ENCODE measurements around the gene USP28.
"Not testable (repeated sequence)": the region's sequence is repeated elsewhere in the genome, so short reads cannot be mapped to it uniquely, and the experiment has no call there.

Gene USP28

DNA sequence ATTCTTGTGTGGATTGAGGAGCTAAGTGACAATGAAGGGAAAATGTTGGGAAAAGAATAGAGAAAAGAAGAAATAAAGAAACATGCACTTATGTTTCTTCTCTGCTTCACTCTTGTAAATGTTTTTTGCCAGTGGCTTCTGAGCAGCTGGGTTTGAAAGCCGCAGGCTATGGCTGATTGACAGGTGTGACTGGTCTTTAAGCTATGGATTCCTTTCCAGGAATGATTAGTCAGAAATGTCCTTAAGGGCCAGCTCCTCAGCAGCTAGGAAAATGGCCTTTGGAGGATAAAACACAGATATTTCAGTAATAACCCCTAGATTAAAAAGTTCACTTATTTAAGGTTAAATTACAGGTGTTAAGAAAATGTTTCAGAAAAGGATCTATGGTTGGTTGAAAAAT, 6.5 kb upstream of the USP28 start:
- no peak for DNase-seq

GRCh38 chr11:113880971-113881370, 5.6 kb upstream of the USP28 start:
- DNase-seq = no peak
- in situ Hi-C loops (cut with MboI; ENCODE audit: low pct_unique_long_range_greater_than_20kb, low sequenced_read_pairs) = no loop called here

More for the DNA sequence above, 6.5 kb upstream of the USP28 start:
- in situ Hi-C loops (cut with MboI; ENCODE audit: low pct_unique_long_range_greater_than_20kb, low sequenced_read_pairs) = no loop called here

DNA sequence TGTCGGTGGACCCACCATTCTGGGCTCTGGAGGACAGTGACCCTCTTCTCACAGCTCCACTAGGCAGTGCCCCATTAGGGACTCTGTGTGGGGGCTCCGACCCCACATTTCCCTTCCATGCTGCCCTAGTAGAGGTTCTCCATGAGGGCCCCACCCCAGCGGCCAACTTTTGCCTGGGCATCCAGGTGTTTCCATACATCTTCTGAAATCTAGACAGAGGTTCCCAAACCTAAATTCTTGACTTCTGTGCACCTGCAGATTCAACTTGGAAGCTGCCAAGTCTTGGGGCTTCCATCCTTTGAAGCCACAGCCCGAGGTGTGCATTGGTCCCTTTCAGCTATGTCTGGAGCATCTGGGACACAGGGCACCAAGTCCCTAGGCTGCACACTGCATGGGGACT, 4.1 kb upstream of the USP28 start:
- in situ Hi-C loops (cut with MboI; ENCODE audit: low pct_unique_long_range_greater_than_20kb, low sequenced_read_pairs); DNase-seq: not testable (repeated sequence)

- in situ Hi-C loops (cut with MboI; ENCODE audit: low pct_unique_long_range_greater_than_20kb, low sequenced_read_pairs) = no loop called here
- DNase-seq = peak; percentile 75
These were observed 2.3 kb upstream of the USP28 start for GRCh38 chr11:113877670-113878055.

DNA sequence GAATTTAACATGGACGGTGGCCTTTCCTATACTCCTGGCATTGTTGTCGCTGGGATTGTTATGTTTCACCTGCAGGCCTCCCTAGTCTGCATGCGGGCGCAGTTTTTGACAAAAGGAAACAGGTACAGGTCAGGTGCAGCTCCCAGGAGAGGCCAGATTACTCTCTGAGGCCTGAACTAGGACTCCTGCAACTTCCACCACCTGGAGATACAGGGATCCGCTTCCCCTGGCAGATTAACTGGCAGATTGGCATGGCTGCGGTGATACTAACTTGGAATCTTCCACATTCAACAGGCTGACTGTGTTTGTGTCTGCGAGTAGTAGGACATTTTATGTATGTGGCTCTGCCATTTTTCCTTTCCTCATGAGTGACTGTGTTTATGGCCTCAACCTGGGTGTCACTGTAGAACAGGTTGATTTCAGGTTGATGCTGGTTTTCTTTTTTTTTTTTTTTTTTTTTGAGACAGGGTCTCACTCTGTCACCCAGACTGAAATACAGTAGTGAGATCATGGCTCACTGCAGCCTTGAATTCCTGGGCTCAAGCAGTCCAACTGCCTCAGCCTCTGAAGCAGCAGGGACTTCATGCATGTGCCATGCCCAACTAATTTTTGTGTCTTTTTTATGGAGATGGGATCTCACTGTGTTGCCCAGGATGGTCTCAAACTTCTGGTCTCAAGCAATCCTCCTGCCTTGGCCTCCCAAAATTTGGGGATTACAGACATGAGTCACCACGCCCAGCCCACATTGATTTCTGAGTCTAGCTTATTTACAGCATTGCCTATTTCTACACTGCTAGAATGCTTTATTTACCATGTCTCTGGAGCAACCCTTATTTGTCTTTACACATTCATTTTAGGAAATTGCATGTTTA, 1.7 kb upstream of the USP28 start:
- in situ Hi-C loops (cut with MboI; ENCODE audit: low pct_unique_long_range_greater_than_20kb, low sequenced_read_pairs) = no loop called here
- no peak for DNase-seq

- in situ Hi-C loops (cut with MboI; ENCODE audit: low pct_unique_long_range_greater_than_20kb, low sequenced_read_pairs) = no loop called here
These were observed 864 bp upstream of the USP28 start for GRCh38 chr11:113876074-113876797.

DNA sequence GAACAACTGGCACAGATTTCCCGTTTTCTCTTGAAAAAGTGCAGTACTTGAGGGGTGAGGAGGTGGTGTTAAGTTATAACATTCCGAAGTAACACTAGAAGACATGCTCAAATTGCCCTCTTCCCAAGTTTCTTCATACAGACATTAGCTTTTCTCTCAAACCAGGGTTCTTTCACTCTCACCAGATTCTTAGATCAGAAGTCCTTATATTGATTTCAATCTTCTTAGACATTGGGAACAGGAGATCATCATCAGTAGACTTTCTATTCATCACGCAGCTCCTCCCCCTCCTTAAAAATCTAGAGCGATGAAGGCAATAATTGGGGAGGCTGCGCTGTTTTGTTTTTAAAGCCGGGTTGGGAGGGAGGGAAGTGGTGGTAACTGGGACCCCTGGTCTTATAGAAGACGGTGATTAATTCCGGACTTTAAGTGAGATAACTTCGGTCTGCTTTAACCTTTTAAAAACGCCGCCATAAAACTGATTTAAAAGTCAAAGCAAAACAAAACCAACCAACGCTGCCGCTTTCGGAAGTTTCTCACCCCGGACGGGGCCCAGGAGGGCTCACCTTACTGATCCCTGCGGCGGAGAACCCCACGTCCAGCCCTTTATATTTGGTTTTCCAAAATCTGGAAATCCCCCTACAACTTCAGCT, 665 bp downstream of the USP28 start:
- in situ Hi-C loops (cut with MboI; ENCODE audit: low pct_unique_long_range_greater_than_20kb, low sequenced_read_pairs) = no loop called here
- peak; percentile 40 for DNase-seq

More at GRCh38 chr11:113876074-113876797, 864 bp upstream of the USP28 start:
- peak; percentile 3 for DNase-seq

DNA sequence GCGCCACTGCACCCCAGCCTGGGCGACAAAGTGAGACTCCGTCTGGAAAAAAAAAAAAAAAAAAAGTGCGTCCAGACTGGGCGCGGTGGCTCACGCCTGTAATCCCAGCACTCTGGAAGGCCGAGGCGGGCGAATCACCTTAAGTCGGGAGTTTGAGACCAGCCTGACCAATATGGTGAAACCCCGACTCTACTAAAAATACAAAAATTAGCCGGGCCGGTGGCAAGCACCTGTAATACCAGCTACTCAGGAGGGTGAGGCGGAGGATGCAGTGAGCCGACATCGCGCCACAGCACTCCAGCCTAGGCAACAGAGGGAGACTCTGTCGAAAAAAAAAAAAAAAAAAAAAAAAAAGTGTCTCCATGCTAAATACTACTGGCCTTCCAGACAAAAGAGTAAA, 1.3 kb downstream of the USP28 start:
- in situ Hi-C loops (cut with MboI; ENCODE audit: low pct_unique_long_range_greater_than_20kb, low sequenced_read_pairs) = no loop called here
- no peak for DNase-seq

- no peak for DNase-seq
- in situ Hi-C loops (cut with MboI; ENCODE audit: low pct_unique_long_range_greater_than_20kb, low sequenced_read_pairs) = no loop called here
These were observed 2.1 kb downstream of the USP28 start for GRCh38 chr11:113873236-113873626.

GRCh38 chr11:113871336-113871735, 4.0 kb downstream of the USP28 start:
- no peak for DNase-seq
- in situ Hi-C loops (cut with MboI; ENCODE audit: low pct_unique_long_range_greater_than_20kb, low sequenced_read_pairs) = no loop called here

DNA sequence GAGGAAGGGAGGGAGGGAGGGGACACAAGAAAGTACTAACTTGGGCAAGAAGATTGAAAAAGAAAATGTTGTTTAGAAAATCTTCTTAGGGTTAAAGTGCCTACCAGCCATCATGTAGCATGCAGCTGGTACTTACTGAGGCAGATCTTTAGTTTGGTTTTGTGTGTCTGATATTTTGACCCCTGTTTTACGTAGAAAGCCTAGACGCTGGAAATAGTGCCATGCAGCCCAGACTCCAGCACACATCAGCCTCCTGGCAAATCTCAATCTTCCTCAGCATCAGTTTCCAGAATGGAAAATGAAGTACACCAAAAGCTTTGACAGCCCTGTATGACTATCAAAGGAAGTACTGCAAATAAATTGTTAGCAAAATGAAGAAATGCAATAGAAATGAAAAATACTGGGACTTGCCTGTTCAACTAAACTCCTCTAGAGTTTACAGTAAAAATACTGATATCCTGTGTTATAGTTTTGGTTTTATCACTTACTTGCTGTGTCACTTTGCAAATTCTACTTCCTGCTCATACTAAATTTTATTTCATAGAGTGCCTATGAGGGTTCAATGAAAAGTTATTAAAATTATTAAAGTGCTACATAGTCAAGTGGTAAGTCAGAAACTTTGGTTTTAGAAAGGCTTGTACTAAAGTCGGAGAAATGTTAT, 7.4 kb downstream of the USP28 start:
- in situ Hi-C loops (cut with MboI; ENCODE audit: low pct_unique_long_range_greater_than_20kb, low sequenced_read_pairs) = no loop called here
- no peak for DNase-seq

GRCh38 chr11:113865873-113866272, 9.5 kb downstream of the USP28 start:
- in situ Hi-C loops (cut with MboI; ENCODE audit: low pct_unique_long_range_greater_than_20kb, low sequenced_read_pairs) = no loop called here

DNA sequence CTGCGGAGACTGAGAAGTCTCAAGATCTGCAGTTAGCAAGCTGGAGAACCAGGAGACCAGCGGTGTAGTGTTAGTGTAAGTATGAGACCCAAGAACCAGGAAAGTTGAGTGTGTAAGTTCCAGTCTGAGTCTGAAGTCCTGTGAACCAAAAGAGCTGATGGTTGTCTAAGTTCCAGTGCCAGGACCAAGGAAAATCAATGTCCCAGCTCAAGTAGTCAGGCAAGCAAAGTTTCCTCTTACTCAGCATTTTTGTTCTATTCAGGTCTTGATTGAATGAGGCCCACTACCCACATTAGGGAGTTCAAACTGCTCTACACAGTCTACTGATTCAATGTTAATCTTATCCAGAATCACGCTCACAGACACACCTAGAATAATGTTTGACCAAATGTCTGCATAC, 11.0 kb downstream of the USP28 start:
- in situ Hi-C loops (cut with MboI; ENCODE audit: low pct_unique_long_range_greater_than_20kb, low sequenced_read_pairs) = no loop called here
- DNase-seq = no peak

More at GRCh38 chr11:113865873-113866272, 9.5 kb downstream of the USP28 start:
- no peak for DNase-seq

DNA sequence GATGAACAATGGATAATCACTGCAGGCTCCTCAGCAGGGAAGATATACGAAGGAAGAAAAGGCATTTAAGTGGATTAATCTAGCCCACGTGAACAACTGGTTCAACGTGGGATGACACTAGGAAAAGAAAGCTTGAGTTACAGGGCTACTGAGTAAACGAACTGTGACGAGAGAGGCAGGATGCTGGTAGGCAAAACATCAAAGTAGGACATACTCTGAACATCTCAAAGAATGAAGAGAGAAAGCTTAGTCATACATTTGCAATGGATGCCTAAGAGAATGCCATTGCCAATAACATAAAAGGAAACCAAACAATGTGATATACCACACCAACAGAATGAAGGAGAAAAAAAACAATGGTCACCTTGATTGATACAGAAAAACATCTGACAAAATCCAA, 12.9 kb downstream of the USP28 start:
- in situ Hi-C loops (cut with MboI; ENCODE audit: low pct_unique_long_range_greater_than_20kb, low sequenced_read_pairs) = no loop called here
- no peak for DNase-seq

GRCh38 chr11:113859665-113860064, 15.7 kb downstream of the USP28 start:
- DNase-seq = peak; percentile 25
- in situ Hi-C loops (cut with MboI; ENCODE audit: low pct_unique_long_range_greater_than_20kb, low sequenced_read_pairs) = no loop called here

DNA sequence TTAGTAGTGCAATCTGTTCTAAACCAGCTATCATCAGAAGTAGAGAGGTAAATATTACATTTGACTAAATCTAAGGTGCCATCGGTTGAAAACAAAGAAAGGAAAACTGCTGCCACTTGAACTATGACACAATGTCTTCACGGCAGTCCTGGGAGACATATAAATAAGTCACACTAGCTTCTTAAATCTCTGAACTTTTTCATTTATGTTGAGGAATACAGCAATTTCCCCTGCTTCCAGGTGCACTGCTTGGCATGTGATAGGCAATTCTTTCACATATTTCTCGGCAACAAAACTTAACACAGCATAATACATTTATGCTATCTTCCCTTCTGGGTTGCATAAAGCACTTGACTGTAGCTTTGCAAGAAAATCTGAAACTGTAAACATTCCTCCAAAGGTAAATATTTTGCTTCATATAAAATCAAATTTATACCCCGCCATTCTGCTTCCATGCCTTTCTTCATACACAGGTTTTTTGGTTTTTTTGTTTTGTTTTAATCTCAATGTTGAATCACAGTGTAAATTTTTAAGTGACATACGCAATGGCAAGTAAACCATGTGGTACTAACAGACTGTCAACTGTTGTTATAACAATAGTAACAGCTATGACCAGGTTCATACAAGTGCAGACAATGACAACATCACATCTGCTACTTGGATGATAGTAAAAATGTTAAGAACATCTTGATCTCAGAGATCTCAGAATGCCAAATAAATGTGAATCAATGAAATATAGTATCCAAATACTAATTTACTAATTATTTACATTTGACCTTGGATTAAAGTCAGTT, 18.2 kb downstream of the USP28 start:
- in situ Hi-C loops (cut with MboI; ENCODE audit: low pct_unique_long_range_greater_than_20kb, low sequenced_read_pairs) = no loop called here
- no peak for DNase-seq

- in situ Hi-C loops (cut with MboI; ENCODE audit: low pct_unique_long_range_greater_than_20kb, low sequenced_read_pairs) = no loop called here
- DNase-seq = no peak
These were observed 19.6 kb downstream of the USP28 start for GRCh38 chr11:113855803-113856202.

- no peak for DNase-seq
- in situ Hi-C loops (cut with MboI; ENCODE audit: low pct_unique_long_range_greater_than_20kb, low sequenced_read_pairs) = no loop called here
These were observed 25.2 kb downstream of the USP28 start for GRCh38 chr11:113850188-113850587.

GRCh38 chr11:113849713-113850112, 25.7 kb downstream of the USP28 start:
- DNase-seq = no peak
- in situ Hi-C loops (cut with MboI; ENCODE audit: low pct_unique_long_range_greater_than_20kb, low sequenced_read_pairs) = no loop called here

Data from KBM-7 (cell line).